ENCODE results near the gene TSC22D4. TPM values are rescaled to one million over a fixed set of nuclear protein-coding genes. Genes with fewer than 3 reads are reported as not detected.
A peak's percentile ranks its signal among the peaks of the same experiment; 100 is the strongest.

Gene TSC22D4
- total and polyA plus RNA-seq, 9 of the 15 experiments (the other 6 are each of a cell fraction or from before 2014, with no cell fraction given), result 0.37 to 107 (median 28.7) TPM

GRCh38 chr7:100510437-100511239 lies 31.6 kb upstream of the TSC22D4 start (continued):
- TF ChIP-seq PRDM10 (IDR thresholded peaks at IDR 0.05; ENCODE audit: partially characterized antibody), result peak; percentile 77
- peak; percentile 87 for TF ChIP-seq NFIC (IDR thresholded peaks at IDR 0.05)
- 0 out of 2 replicates have a peak, but pooled peaks have one; percentile 50 for TF ChIP-seq MBD2 (IDR thresholded peaks at IDR 0.05; ENCODE audit: borderline replicate concordance, low read depth)
- no peak for TF ChIP-seq TCF15 (CRISPR knock-in tag; IDR thresholded peaks at IDR 0.05)
- no peak for TF ChIP-seq RFX1 (IDR thresholded peaks at IDR 0.05)
- TF ChIP-seq XRCC3 (IDR thresholded peaks at IDR 0.05), result no peak
- TF ChIP-seq MCM5 (IDR thresholded peaks at IDR 0.05; ENCODE audit: low read depth), result no peak
- TF ChIP-seq SAFB (IDR thresholded peaks at IDR 0.05; ENCODE audit: borderline replicate concordance, low read depth, low read length), result no peak
- TF ChIP-seq ZEB2 (IDR thresholded peaks at IDR 0.05), result peak; percentile 88; the same call in 1 of the 2 replicates
- TF ChIP-seq RNF219 (CRISPR knock-in tag; IDR thresholded peaks at IDR 0.05), result no peak
- 0 out of 4 replicates have a peak, but pooled peaks of 1 of the 2 experiments have one; percentile 21 for TF ChIP-seq ZNF318 (IDR thresholded peaks at IDR 0.05; ENCODE audit: borderline replicate concordance in 1 of 2, low read depth in 1 of 2)

Measured in K562 (cell line).